GM23338 (cell line): Measurements from ENCODE around the gene DNAI2.

Experiments used
- CREB1 ChIP-seq: fragments of 250-450 bp; sonication (Bioruptor Pico); IDR thresholded peaks from 2 replicates; pipeline ENCODE4 v1.5.0; 2020; ENCODE audit warnings: low read depth, mild to moderate bottlenecking, moderate library complexity
- CTCF ChIP-seq, 2 experiments: fragments of 200-600 bp in 1 of 2; sonication (generic) in 1 of 2; conservative IDR thresholded peaks; 2 replicates each; pipeline versions ENCODE4 v1.5.1 to v1.6.1; 2016 to 2017; ENCODE audit warnings: antibody characterized with exemption in 2 of 2, low read depth in 2 of 2, mild to moderate bottlenecking in 2 of 2, moderate library complexity in 1 of 2
- ETS1 ChIP-seq: IDR thresholded peaks from 2 replicates; pipeline ENCODE4 v1.6.1; 2016; ENCODE audit warnings: antibody characterized with exemption
- EZH2 ChIP-seq: fragments of 200-600 bp; sonication (generic); IDR thresholded peaks from one replicate; pipeline ENCODE4 v1.8.0; 2017; ENCODE audit warnings: antibody characterized with exemption, mild to moderate bottlenecking, low read depth; ENCODE audit not compliant: unreplicated experiment
- EZH2phosphoT487 ChIP-seq: fragments of 200-600 bp; sonication (generic); IDR thresholded peaks from one replicate; pipeline ENCODE4 v1.8.1; 2018; ENCODE audit warnings: antibody characterized with exemption; ENCODE audit not compliant: unreplicated experiment
- JUNB ChIP-seq: IDR thresholded peaks from one replicate; pipeline ENCODE4 v1.6.1; 2016; ENCODE audit warnings: antibody characterized with exemption; ENCODE audit not compliant: unreplicated experiment
- NANOG ChIP-seq: IDR thresholded peaks from 2 replicates; pipeline ENCODE4 v1.6.1; 2016; ENCODE audit warnings: antibody characterized with exemption, borderline replicate concordance
- POLR2AphosphoS5 ChIP-seq: IDR thresholded peaks from 2 replicates; pipeline ENCODE4 v1.6.1; 2016; ENCODE audit warnings: antibody characterized with exemption, low read depth
- REST ChIP-seq: IDR thresholded peaks from one replicate; pipeline ENCODE4 v1.6.1; 2018; ENCODE audit warnings: antibody characterized with exemption; ENCODE audit not compliant: unreplicated experiment
- STAT1 ChIP-seq: IDR thresholded peaks from one replicate; pipeline ENCODE4 v1.6.1; 2016; ENCODE audit warnings: antibody characterized with exemption; ENCODE audit not compliant: unreplicated experiment
- ZNF114 ChIP-seq: fragments of 250-450 bp; sonication (Bioruptor Pico); IDR thresholded peaks from 2 replicates; pipeline ENCODE4 v1.5.0; 2020; ENCODE audit warnings: mild to moderate bottlenecking, moderate library complexity
- ZNF462 ChIP-seq: fragments of 250-450 bp; sonication (Bioruptor Pico); IDR thresholded peaks from 2 replicates; pipeline ENCODE4 v1.5.0; 2020; ENCODE audit warnings: mild to moderate bottlenecking, moderate library complexity

GRCh38 chr17:74245145-74245831 lies 28.7 kb upstream of the DNAI2 start:
- TF ChIP-seq EZH2phosphoT487 (no peak), CTCF (conservative IDR thresholded peaks at IDR 0.05; ENCODE audit: low read depth in 2 of 2) (0 out of 4 replicates have a peak, but pooled peaks of 1 of the 2 experiments have one; percentile 6), EZH2 (no peak), POLR2AphosphoS5 (no peak), REST (no peak), NANOG (no peak), CREB1 (CRISPR knock-in tag) (no peak), JUNB (no peak), ZNF114 (CRISPR knock-in tag) (no peak), ETS1 (no peak), ZNF462 (no peak), STAT1 (no peak)
